H1 (cell line): Measurements from ENCODE around the gene ST3GAL3. TPM values are rescaled to one million over a fixed set of nuclear protein-coding genes. Genes with fewer than 3 reads are reported as not detected.

Source experiments
- CTCF ChIA-PET: fragments of 300-600 bp; sonication (Branson Sonifier 250); formaldehyde crosslinking; loops from one replicate; lab custom pipeline; 2021; ENCODE audit not compliant: partially characterized antibody; lab: Charles Lee
- POLR2A ChIA-PET: fragments of 300-600 bp; sonication (Branson Sonifier 250); formaldehyde crosslinking; loops from one replicate; lab custom pipeline; 2021; ENCODE audit warnings: inconsistent platforms; ENCODE audit not compliant: partially characterized antibody; lab: Charles Lee
- DNase-seq, 2 experiments: peaks; one replicate each; pipeline versions ENCODE4 v3.0.0 to v3.0.0-alpha.2; 2010 to 2022; ENCODE audit warnings: low spot score in 2 of 2, low read depth in 1 of 2, mixed read lengths in 1 of 2
- FAIRE-seq: peaks from 2 replicates; lab custom pipeline; 2011; peaks lifted over from hg19 to GRCh38; lab: Jason Lieb, UNC
- H2AFZ ChIP-seq: 2 replicates; pipeline ENCODE4 v1.8.1; 2012; ENCODE audit warnings: low read length, inconsistent platforms
- H2AK5ac ChIP-seq: 2 replicates; pipeline ENCODE4 v1.6.1; 2013; ENCODE audit warnings: low read depth, low read length
- H2BK120ac ChIP-seq: replicated peaks from 2 replicates; pipeline ENCODE3; 2013; ENCODE audit warnings: low read depth, low read length, inconsistent platforms
- H2BK12ac ChIP-seq: 2 replicates; pipeline ENCODE4 v1.6.1; 2013; ENCODE audit warnings: low read depth, low read length
- H2BK15ac ChIP-seq: 2 replicates; pipeline ENCODE4 v1.6.1; 2013; ENCODE audit warnings: low read length
- H2BK20ac ChIP-seq: 2 replicates; pipeline ENCODE4 v1.6.1; 2013; ENCODE audit warnings: low read length
- H2BK5ac ChIP-seq: 2 replicates; pipeline ENCODE4 v1.6.1; 2013; ENCODE audit warnings: low read depth, low read length
- H3K14ac ChIP-seq: 2 replicates; pipeline ENCODE4 v1.6.1; 2013; ENCODE audit warnings: inconsistent platforms; ENCODE audit not compliant: insufficient read length
- H3K18ac ChIP-seq: 2 replicates; pipeline ENCODE4 v1.6.1; 2013; ENCODE audit warnings: low read length; ENCODE audit errors: extremely low read depth
- H3K23ac ChIP-seq: 2 replicates; pipeline ENCODE4 v1.6.1; 2013; ENCODE audit warnings: inconsistent platforms; ENCODE audit not compliant: insufficient read length
- H3K23me2 ChIP-seq: 2 replicates; pipeline ENCODE4 v1.6.1; 2013; ENCODE audit warnings: low read depth, low read length
- H3K27ac ChIP-seq: 2 replicates; pipeline ENCODE4 v1.6.1; 2011; ENCODE audit warnings: low read depth, low read length, inconsistent platforms
- H3K27me3 ChIP-seq, 4 experiments: replicated peaks in 1 of 4; 1 replicate in 1 of 4; 2 replicates in 3 of 4; pipeline versions ENCODE4 v1.6.1 to v1.8.1; 2011 to 2013; ENCODE audit warnings: low read length in 3 of 4, mild to moderate bottlenecking in 3 of 4, inconsistent platforms in 2 of 4, mixed read lengths in 2 of 4, moderate library complexity in 1 of 4; ENCODE audit not compliant: control insufficient read depth in 3 of 4, insufficient read depth in 3 of 4; ENCODE audit errors: extremely low read depth in 1 of 4
- H3K36me3 ChIP-seq, 4 experiments: 2 replicates each; pipeline versions ENCODE4 v1.6.1 to v1.8.1; 2011 to 2013; ENCODE audit warnings: mild to moderate bottlenecking in 4 of 4, low read length in 3 of 4, moderate library complexity in 2 of 4, control low read depth in 1 of 4, inconsistent platforms in 1 of 4; ENCODE audit not compliant: insufficient read depth in 4 of 4, control insufficient read depth in 2 of 4
- H3K4ac ChIP-seq: replicated peaks from 2 replicates; pipeline ENCODE3; 2013; ENCODE audit warnings: low read length, low read depth, mixed read lengths, inconsistent platforms; ENCODE audit not compliant: insufficient read length
- H3K4me1 ChIP-seq, 4 experiments: replicated peaks in 1 of 4; 1 replicate in 1 of 4; 2 replicates in 3 of 4; pipeline versions ENCODE4 v1.6.1 to v1.8.1; 2011 to 2013; ENCODE audit warnings: low read length in 3 of 4, inconsistent platforms in 2 of 4, mixed read lengths in 1 of 4; ENCODE audit not compliant: insufficient read depth in 4 of 4, control insufficient read depth in 3 of 4
- H3K4me2 ChIP-seq, 2 experiments: 2 replicates each; pipeline versions ENCODE4 v1.6.1 to v1.8.1; 2011 to 2013; ENCODE audit warnings: low read depth in 2 of 2, low read length in 2 of 2, control low read depth in 1 of 2, inconsistent platforms in 1 of 2, mild to moderate bottlenecking in 1 of 2; ENCODE audit not compliant: insufficient read depth in 1 of 2
- H3K4me3 ChIP-seq, 4 experiments: fragments of 200-600, 300-600 bp in 1 of 4; sonication (generic), shearing (Covaris generic), sonication (Bioruptor Twin) in 1 of 4; 2 replicates each; pipeline versions ENCODE4 v1.5.1 to v1.8.1; 2011 to 2016; ENCODE audit warnings: low read length in 4 of 4, low read depth in 3 of 4, control low read depth in 2 of 4, inconsistent platforms in 2 of 4, mild to moderate bottlenecking in 2 of 4, mixed read lengths in 1 of 4, moderate library complexity in 1 of 4; ENCODE audit not compliant: insufficient read depth in 2 of 4; ENCODE audit errors: extremely low read depth in 1 of 4
- H3K56ac ChIP-seq: replicated peaks from 2 replicates; pipeline ENCODE3; 2013; ENCODE audit warnings: low read depth, mild to moderate bottlenecking, mixed read lengths, low read length, inconsistent platforms; ENCODE audit not compliant: insufficient read length
- H3K79me1 ChIP-seq: 2 replicates; pipeline ENCODE4 v1.6.1; 2013; ENCODE audit warnings: low read depth, low read length, control low read depth
- H3K79me2 ChIP-seq, 2 experiments: 2 replicates each; pipeline versions ENCODE4 v1.6.1 to v1.8.1; 2012 to 2013; ENCODE audit warnings: low read length in 2 of 2, mild to moderate bottlenecking in 2 of 2, inconsistent platforms in 1 of 2; ENCODE audit not compliant: insufficient read depth in 2 of 2, control insufficient read depth in 1 of 2
- H3K9ac ChIP-seq, 4 experiments: replicated peaks in 1 of 4; 1 replicate in 1 of 4; 2 replicates in 3 of 4; pipeline versions ENCODE4 v1.6.1 to v1.8.1; 2011 to 2013; ENCODE audit warnings: low read depth in 3 of 4, low read length in 3 of 4, control low read depth in 2 of 4, mild to moderate bottlenecking in 2 of 4, moderate library complexity in 2 of 4, inconsistent platforms in 1 of 4; ENCODE audit errors: extremely low read depth in 1 of 4
- H3K9me3 ChIP-seq, 2 experiments: 2 replicates each; pipeline versions ENCODE4 v1.6.1 to v1.8.1; 2012 to 2013; ENCODE audit warnings: mild to moderate bottlenecking in 2 of 2, moderate library complexity in 2 of 2, control low read depth in 1 of 2, inconsistent platforms in 1 of 2, low read depth in 1 of 2, low read length in 1 of 2, mixed read lengths in 1 of 2; ENCODE audit not compliant: insufficient read depth in 2 of 2
- H4K20me1 ChIP-seq, 2 experiments: replicated peaks in 1 of 2; 2 replicates each; pipeline versions ENCODE3 to v1.8.1; 2011 to 2013; ENCODE audit warnings: inconsistent platforms in 2 of 2, low read length in 2 of 2, mild to moderate bottlenecking in 1 of 2; ENCODE audit not compliant: insufficient read depth in 2 of 2, control insufficient read depth in 1 of 2
- H4K5ac ChIP-seq: 2 replicates; pipeline ENCODE4 v1.6.1; 2013; ENCODE audit warnings: low read length, low read depth, mixed read lengths, inconsistent platforms; ENCODE audit not compliant: insufficient read length
- H4K8ac ChIP-seq: 2 replicates; pipeline ENCODE4 v1.8.0; 2013; ENCODE audit warnings: mild to moderate bottlenecking, moderate library complexity, low read length, inconsistent platforms; ENCODE audit not compliant: insufficient read depth; ENCODE audit errors: extremely low read depth
- H4K91ac ChIP-seq: replicated peaks from 2 replicates; pipeline ENCODE3; 2013; ENCODE audit warnings: low read length, mixed read lengths, inconsistent platforms; ENCODE audit not compliant: insufficient read length
- WGBS, 2 experiments: shearing (Covaris generic) in 1 of 2; methylation state at CpG; one replicate each; pipeline versions ENCODE4 v1.1.6 to v1.1.7; 2013 to 2015; ENCODE audit warnings: low lambda C conversion rate in 2 of 2, mixed read lengths in 2 of 2, inconsistent platforms in 1 of 2, low coverage in 1 of 2, missing lambda C conversion rate in 1 of 2; ENCODE audit not compliant: insufficient replicate concordance in 2 of 2, insufficient coverage in 1 of 2, insufficient read length in 1 of 2; ENCODE audit errors: extremely low coverage in 1 of 2, missing lambda C conversion rate in 1 of 2; 5-methylcytosine and 5-hydroxymethylcytosine counted together
- polyA plus RNA-seq, 7 experiments: library from polyadenylated mRNA; depleted of rRNA in 3 of 7; stranded (reverse) in 5 of 7; unstranded in 2 of 7; fragments of >200 nt in 5 of 7; fragments of 200-250 nt in 2 of 7; gene quantifications; 1 replicate in 5 of 7; 2 replicates in 1 of 7; 4 replicates in 1 of 7; pipeline versions ENCODE4 v1.2.1 to v1.2.3, GENCODE V29; 2011 to 2013; ENCODE audit warnings: missing spikeins in 2 of 7, mixed read lengths in 2 of 7
- total RNA-seq: library from RNA; stranded (reverse); fragmentation: NEBNext Ultra II Directional; extraction: Animal tissue kit (Norgen Biotek cat#: 25700); gene quantifications from 2 replicates; pipeline ENCODE4 v1.2.1, GENCODE V29; 2021

The ST3GAL3 gene
- total and polyA plus RNA-seq, 2 of the 8 experiments (the other 6 are each of a cell fraction or from before 2014, with no cell fraction given) = 6.8 to 7.0 TPM

DNA sequence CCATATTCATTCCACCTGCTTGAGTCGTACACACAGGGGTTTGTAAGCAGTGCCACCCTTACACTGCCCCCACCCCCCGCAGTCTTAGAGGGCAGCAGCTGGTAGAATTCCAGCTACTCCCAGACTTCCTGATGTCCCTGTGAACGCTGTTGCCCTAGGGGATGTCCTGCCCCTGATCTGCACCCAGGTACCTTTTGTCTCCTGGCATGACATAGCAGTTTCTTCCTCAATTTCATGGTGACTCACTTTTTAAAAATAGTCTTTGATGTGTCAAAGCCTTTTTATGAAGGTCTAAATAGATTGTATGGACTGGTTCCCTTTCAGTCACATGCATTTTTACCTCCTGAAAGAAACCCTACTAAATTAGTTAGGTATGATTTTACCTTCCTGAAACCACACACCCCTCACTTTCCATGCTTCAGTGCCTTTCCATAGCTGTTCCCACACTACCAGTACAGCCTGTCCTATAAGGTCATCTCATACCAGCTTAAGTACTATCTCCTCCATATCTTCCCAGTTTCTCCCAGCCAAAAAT, 76.4 kb downstream of the ST3GAL3 start:
- no peak overlapping the region for H3K9ac ChIP-seq
- no peak overlapping the region for H3K4me3 ChIP-seq
- H4K20me1 ChIP-seq = no peaks in the 10 kb centered on the region
- no peak overlapping the region for H2AFZ ChIP-seq
- H3K14ac ChIP-seq = no peak overlapping the region
- no peak overlapping the region for H2BK5ac ChIP-seq
- no peak overlapping the region for H4K8ac ChIP-seq
- H2AK5ac ChIP-seq = no peak overlapping the region
- no peak for FAIRE-seq
- no peak overlapping the region for H3K23ac ChIP-seq
- H3K9me3 ChIP-seq = no peaks in the 10 kb centered on the region
- no peak overlapping the region for H3K4me2 ChIP-seq
- H3K36me3 ChIP-seq = no peaks in the 10 kb centered on the region; a peak in 1 of 8 replicates
- no peak overlapping the region for H2BK15ac ChIP-seq
- no peak overlapping the region for H3K18ac ChIP-seq
- POLR2A ChIA-PET = no interaction called here
- WGBS, 2 experiments = 93% methylated on average over 3 of the region's 3 CpGs; no CpG with 5 or more reads in 1 of the 2 experiments
- no peak overlapping the region for H2BK12ac ChIP-seq
- no peaks in the 10 kb centered on the region for H3K79me2 ChIP-seq
- H3K4ac ChIP-seq = no peak overlapping the region
- no peak overlapping the region for H2BK120ac ChIP-seq
- H3K4me1 ChIP-seq = peaks cover 0 to 4% (median 0%) of the 10 kb centered on the region in 4 experiments; a peak in 1 of 7 replicates
- CTCF ChIA-PET = interaction anchor here (0.8 to 3.0 kb wide), 4 partner anchors 10 to 151 kb away, joined by 3 to 28 read pairs (median 10); partner anchors contain the start of gene ARTN
- H3K27ac ChIP-seq = no peak overlapping the region
- H2BK20ac ChIP-seq = no peak overlapping the region
- H3K79me1 ChIP-seq = no peaks in the 10 kb centered on the region
- no peaks in the 10 kb centered on the region for H3K23me2 ChIP-seq
- H4K91ac ChIP-seq = no peak overlapping the region
- H3K27me3 ChIP-seq = no peaks in the 10 kb centered on the region
- no peak overlapping the region for H3K56ac ChIP-seq
- no peak for DNase-seq
- H4K5ac ChIP-seq = no peak overlapping the region
